ENCODE results near the gene C2CD4A. TPM values are rescaled to one million over a fixed set of nuclear protein-coding genes. Genes with fewer than 3 reads are reported as not detected.
A peak's percentile ranks its signal among the peaks of the same experiment; 100 is the strongest.
"Not testable (repeated sequence)": the region's sequence is repeated elsewhere in the genome, so short reads cannot be mapped to it uniquely, and the experiment has no call there.

C2CD4A gene, protein sequence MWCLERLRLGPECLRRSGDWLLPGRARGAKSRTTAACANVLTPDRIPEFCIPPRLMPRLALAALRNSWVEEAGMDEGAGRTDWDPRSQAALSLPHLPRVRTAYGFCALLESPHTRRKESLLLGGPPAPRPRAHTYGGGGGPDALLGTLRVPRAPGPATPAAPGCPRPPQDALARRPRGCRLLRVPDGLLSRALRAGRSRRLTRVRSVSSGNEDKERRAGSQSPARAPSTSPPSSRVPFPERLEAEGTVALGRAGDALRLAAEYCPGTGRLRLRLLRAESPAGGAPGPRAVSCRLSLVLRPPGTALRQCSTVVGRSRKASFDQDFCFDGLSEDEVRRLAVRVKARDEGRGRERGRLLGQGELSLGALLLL
- not detected for polyA plus RNA-seq (2012; ENCODE audit: missing spikeins)

DNA sequence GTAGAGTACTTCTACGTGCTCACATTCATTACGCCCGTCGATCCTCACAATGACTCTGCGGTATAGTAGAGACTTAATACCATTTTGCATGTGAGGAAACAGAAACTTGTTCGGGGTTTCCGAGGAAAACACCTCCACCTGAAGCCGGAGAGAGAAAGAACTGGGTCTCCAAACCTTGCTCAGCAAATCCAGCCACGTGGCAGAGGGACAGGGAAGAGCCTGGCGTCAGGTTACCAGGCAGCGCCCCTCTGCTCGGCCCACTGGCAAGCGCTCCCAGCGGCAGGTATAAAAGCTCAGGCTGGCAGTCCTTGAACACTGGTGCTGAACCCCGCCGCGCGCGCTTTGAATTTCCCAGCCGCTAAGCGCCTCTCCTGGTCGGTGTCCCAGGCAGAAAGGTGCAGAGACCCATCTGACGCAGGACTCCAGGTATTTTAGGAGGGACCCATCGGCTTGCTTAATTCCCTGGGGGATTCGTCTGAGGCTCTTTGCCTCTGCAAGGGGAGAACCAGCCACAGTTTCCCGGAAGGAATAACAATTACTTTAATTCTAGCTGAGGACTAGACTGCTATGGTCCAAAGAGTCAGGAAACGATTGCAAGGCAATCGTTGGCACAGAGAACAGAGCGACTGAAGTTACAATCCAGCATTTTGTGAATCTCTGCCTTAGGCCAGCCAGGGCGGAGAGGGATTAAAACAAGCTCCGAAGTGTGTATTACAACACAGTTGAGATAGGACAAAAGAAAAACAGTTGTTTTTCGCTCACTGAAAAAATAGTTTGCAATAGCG lies at the start of gene C2CD4A:
TSS of gene C2CD4A (plus strand) at position 315 of the 785 bp plus-strand sequence. CDS start 637 bp downstream, outside the sequence.
- TF ChIP-seq POLR2AphosphoS5 (IDR thresholded peaks at IDR 0.05; ENCODE audit: low read depth, low read length) (no peak), TAF1 (IDR thresholded peaks at IDR 0.05; ENCODE audit: borderline replicate concordance, low read depth, low read length) (no peak), POLR2A (IDR thresholded peaks at IDR 0.05; ENCODE audit: low read depth, low read length) (no peak)
- peak; percentile 13 for DNase-seq (ENCODE audit: insufficient read length)
- peak; percentile 73 for FAIRE-seq

DNA sequence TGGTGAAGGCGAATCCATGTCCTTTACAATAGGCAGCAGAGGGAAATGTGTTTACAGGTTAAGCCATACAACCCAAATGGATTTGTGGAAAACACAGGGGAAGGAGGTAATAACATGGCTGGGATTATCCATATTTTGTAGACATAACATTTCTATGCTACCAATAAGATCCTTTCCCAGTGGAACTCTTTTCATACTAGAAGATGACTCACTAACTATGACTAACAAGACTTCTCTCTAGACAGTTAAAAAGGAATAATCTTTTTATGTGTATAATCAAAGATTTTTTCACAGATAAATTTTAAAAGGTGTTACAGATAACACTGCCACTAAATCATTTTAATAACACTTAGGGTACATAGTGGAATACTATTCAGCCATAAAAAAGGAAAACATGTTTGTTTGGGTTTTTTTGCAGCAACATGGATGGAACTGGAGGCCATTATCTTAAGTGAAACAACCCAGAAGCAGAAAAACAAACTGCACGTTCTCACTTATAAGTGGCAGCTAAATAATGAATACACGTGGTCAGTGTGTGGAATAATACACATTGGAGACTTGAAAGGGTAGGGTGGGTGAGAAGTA lies 46.1 kb upstream of the C2CD4A start:
- FAIRE-seq: no peak
- DNase-seq (ENCODE audit: insufficient read length): no peak
- no peak for TF ChIP-seq POLR2AphosphoS5 (IDR thresholded peaks at IDR 0.05; ENCODE audit: low read depth, low read length)
- no peak for TF ChIP-seq TAF1 (IDR thresholded peaks at IDR 0.05; ENCODE audit: borderline replicate concordance, low read depth, low read length)
- no peak for TF ChIP-seq POLR2A (IDR thresholded peaks at IDR 0.05; ENCODE audit: low read depth, low read length)

DNA sequence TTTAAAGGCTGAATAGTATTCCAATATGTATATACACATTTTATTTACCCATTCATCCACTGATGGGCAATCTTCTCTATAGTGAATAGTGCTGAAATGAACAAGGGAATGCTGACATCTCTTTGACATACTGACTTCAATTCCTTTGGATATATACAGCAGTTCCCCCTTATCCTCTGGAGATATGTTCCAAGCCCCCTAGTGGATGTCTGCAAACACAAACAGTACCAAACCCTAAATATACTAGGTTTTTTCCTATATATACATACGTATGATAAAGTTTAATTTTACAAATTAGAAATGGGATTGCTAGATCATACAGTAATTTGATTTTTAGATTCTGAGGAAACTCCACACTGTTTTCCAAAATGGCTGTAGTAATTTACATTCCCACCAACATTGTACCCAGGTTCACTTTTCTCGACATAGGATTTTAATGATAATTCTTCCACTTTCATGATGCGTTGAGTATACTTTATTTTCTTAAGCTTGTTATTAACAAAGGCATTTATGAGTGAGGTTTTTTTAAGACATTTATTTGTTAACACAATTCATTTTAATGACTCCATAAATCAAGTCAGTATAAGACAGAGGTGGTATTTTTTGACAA lies 44.7 kb upstream of the C2CD4A start:
- DNase-seq (ENCODE audit: insufficient read length) (no peak), FAIRE-seq (no peak)
- TF ChIP-seq POLR2A (IDR thresholded peaks at IDR 0.05; ENCODE audit: low read depth, low read length) (no peak), POLR2AphosphoS5 (IDR thresholded peaks at IDR 0.05; ENCODE audit: low read depth, low read length) (no peak), TAF1 (IDR thresholded peaks at IDR 0.05; ENCODE audit: borderline replicate concordance, low read depth, low read length) (no peak)

DNA sequence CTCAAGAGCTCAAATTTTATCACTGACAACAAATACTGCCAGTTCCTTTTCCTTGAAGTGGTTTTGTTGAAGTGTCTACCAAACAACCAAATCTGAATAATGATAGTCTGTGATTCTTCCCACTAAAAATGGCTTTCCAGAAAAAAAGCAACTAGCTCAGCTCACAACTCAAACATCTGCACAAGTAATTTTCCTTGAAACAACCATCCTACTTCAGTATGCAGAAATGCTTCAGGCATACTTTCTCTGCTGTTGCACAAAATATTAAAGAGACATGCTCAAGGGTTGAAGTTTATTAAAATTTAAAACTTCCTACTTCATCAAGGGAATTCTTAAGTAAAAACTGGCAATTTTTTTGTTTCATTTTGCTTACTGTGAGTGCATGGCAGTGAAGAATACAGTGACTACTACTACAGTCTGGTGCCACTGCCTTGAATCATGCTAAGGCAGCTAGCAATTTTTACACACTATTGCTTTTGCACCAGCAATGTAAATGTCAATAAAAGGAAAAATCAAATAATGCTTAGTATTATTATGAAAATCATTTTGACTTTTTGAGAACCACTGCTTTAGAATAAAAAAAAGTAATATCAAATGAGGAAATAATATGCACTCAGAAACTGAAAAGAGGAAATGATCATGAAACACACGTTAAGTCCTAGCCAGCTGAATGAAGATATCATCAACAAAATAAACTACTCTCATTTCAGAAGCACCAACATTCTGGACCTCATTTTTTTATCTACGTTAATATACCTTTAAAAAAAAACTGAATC lies 40.1 kb upstream of the C2CD4A start:
- FAIRE-seq: no peak
- TF ChIP-seq TAF1 (IDR thresholded peaks at IDR 0.05; ENCODE audit: borderline replicate concordance, low read depth, low read length): no peak
- TF ChIP-seq POLR2AphosphoS5 (IDR thresholded peaks at IDR 0.05; ENCODE audit: low read depth, low read length): no peak
- no peak for TF ChIP-seq POLR2A (IDR thresholded peaks at IDR 0.05; ENCODE audit: low read depth, low read length)
- DNase-seq (ENCODE audit: insufficient read length): no peak

DNA sequence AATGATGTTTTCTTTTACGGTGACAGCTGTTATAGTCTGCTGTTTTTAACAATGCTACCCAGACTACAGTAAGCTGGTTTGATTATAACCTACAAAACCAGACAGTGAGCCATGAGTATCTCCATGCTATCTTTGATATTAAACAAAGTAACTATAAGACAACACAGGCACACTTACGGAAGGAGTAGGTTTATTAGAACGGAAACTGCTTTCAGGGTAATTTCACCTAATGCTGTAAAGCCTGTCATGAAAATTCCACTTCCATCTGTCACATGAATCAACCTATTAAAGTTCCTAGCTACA lies 39.6 kb upstream of the C2CD4A start:
- FAIRE-seq (peak; percentile 33), DNase-seq (ENCODE audit: insufficient read length) (no peak)
- TF ChIP-seq TAF1 (IDR thresholded peaks at IDR 0.05; ENCODE audit: borderline replicate concordance, low read depth, low read length): no peak
- TF ChIP-seq POLR2AphosphoS5 (IDR thresholded peaks at IDR 0.05; ENCODE audit: low read depth, low read length): no peak
- TF ChIP-seq POLR2A (IDR thresholded peaks at IDR 0.05; ENCODE audit: low read depth, low read length): no peak

DNA sequence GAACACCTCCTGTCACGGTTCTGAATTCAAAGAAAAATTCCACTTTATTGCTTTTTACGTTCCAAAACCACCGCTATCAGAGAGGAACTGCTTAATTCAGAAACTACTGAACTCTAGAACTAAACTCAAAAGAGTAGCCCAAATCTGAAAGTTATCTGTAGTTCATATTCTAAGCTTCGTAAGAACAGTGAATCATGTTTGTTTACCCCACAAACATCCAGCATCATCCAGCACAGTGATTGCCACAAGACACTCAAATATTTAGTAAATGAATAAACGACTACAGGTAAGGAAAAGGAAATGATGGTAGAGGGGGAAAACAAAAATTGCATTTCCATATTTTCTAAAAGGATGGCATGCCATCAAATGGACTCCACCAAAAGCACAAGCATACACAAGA lies 38.9 kb upstream of the C2CD4A start:
- FAIRE-seq (no peak), DNase-seq (ENCODE audit: insufficient read length) (no peak)
- TF ChIP-seq POLR2A (IDR thresholded peaks at IDR 0.05; ENCODE audit: low read depth, low read length): no peak

DNA sequence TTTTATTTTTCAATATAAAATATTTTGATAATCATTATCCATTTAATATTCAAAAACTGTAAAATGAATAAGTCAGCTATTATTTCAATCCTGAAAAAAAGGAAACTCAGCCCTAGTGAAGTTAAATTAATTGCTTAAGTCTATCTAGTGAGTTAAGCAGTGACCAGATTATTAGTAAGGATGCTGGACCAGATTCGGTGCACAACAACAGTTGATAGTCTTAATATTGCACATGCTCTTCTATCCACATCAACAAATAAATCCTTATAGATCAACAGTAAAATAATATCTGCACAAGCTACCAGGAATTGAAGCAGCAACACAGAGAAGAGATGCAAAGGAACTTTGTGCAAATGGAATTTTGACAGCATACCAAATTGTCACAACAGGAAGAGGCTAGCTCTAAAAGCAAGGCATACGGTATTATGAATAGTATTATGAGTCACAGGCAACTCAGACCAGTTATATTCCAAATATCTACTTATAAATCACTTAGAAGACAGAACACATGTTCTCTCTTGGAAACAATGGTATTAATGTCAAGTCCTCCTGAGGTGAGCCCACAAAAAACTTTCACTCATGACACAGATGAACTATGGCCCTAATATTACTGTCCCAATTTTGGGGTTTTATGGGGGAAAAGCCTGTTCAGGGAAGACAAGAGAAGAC lies 31.4 kb upstream of the C2CD4A start:
- FAIRE-seq (no peak), DNase-seq (ENCODE audit: insufficient read length) (no peak)
- TF ChIP-seq POLR2A (IDR thresholded peaks at IDR 0.05; ENCODE audit: low read depth, low read length) (no peak), TAF1 (IDR thresholded peaks at IDR 0.05; ENCODE audit: borderline replicate concordance, low read depth, low read length) (no peak), POLR2AphosphoS5 (IDR thresholded peaks at IDR 0.05; ENCODE audit: low read depth, low read length) (no peak)

DNA sequence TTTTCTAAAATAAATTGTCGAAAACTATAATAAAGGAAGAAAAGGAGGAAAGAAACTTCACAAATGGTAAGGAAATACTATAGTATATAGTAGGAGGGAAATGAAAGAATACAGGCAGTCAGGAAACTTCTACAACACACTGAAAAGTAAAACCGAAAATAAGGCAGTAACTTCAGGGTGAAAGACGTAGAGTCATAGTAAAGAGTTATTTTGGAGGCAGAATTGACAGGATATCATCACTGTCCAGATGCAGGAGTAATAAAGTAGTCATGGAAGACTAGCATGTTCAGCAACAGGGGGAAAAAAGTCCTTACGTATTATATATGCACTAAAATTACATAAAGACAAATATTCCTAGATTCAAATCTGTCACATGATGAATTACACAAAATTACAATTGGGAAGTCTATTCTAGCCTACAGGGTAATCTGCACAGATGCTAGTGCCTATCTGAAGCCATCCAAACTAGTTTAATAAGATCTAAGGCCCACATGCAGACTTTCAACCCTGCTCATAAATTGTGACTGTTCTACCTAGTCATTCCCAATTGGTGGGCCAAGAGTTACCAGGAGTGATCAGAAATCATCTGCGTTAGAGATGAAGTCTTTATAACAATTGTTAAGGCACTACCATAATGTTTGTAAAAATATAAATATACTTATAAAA lies 20.6 kb upstream of the C2CD4A start:
- TF ChIP-seq POLR2A (IDR thresholded peaks at IDR 0.05; ENCODE audit: low read depth, low read length) (no peak), TAF1 (IDR thresholded peaks at IDR 0.05; ENCODE audit: borderline replicate concordance, low read depth, low read length) (no peak)
- no peak for DNase-seq (ENCODE audit: insufficient read length)
- peak; percentile 83 for FAIRE-seq

DNA sequence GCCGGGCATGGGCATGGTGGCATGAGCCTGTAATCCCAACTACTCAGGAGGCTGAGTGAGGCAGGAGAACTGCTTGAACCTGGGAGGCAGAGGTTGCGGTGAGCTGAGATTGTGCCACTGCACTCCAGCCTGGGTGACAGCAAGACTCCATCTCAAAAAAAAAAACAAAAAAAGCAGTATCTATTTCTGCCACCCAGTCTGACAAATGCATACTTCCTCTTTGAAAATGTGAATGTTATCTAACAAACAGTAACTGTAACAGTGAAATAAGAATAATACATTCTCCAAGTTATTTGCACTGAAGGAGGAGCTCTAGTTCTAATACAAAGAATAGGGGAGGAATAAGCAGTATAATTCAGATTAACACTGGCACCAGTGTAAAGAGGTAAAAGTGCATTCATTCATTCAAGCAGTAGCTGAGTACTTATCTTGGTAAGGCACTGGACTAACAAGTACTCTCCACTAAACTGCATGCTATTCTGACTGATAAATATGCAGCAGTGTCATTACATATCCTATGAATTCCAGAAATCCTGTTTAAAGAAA lies 19.4 kb upstream of the C2CD4A start:
- TF ChIP-seq TAF1 (IDR thresholded peaks at IDR 0.05; ENCODE audit: borderline replicate concordance, low read depth, low read length) (no peak), POLR2A (IDR thresholded peaks at IDR 0.05; ENCODE audit: low read depth, low read length) (no peak), POLR2AphosphoS5 (IDR thresholded peaks at IDR 0.05; ENCODE audit: low read depth, low read length) (no peak)
- FAIRE-seq (peak; percentile 36), DNase-seq (ENCODE audit: insufficient read length) (no peak)

DNA sequence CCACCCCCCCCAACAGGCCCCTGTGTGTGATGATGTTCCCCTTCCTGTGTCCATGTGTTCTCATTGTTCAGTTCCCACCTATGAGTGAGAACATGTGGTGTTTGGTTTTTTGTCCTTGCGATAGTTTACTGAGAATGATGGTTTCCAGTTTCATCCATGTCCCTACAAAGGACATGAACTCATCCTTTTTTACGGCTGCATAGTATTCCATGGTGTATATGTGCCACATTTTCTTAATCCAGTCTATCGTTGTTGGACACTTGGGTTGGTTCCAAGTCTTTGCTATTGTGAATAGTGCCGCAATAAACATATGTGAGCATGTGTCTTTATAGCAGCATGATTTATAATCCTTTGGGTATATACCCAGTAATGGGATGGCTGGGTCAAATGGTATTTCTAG lies 18.5 kb upstream of the C2CD4A start:
- not testable (repeated sequence) for DNase-seq (ENCODE audit: insufficient read length); FAIRE-seq

All from GM12892 (cell line).